IMR-90 (cell line): ENCODE measurements around the gene AMER2.

Experiments
- BHLHE40 ChIP-seq: fragments of 150-350 bp; IDR thresholded peaks from 2 replicates; pipeline ENCODE4 v1.6.1; 2016; ENCODE audit warnings: mild to moderate bottlenecking, low read depth, low read length
- CEBPB ChIP-seq: IDR thresholded peaks from 2 replicates; pipeline ENCODE4 v1.6.1; 2012; ENCODE audit warnings: low read depth, low read length, improper control_type of control experiment
- CHD1 ChIP-seq: IDR thresholded peaks from 2 replicates; pipeline ENCODE4 v1.6.1; 2012; ENCODE audit warnings: low read depth, low read length, improper control_type of control experiment
- CTCF ChIP-seq: conservative IDR thresholded peaks from 2 replicates; pipeline ENCODE4 v1.5.1; 2012; ENCODE audit warnings: mild to moderate bottlenecking, low read depth, low read length, improper control_type of control experiment
- ELK1 ChIP-seq: fragments of 150-350 bp; IDR thresholded peaks from 2 replicates; pipeline ENCODE4 v1.6.1; 2016; ENCODE audit warnings: low read depth, mild to moderate bottlenecking, low read length, moderate library complexity, borderline replicate concordance
- FOS ChIP-seq: fragments of 150-350 bp; IDR thresholded peaks from 2 replicates; pipeline ENCODE4 v1.6.1; 2016; ENCODE audit warnings: low read depth, low read length
- MAFK ChIP-seq: IDR thresholded peaks from 2 replicates; pipeline ENCODE4 v1.6.1; 2012; ENCODE audit warnings: low read depth, low read length, improper control_type of control experiment
- MXI1 ChIP-seq: IDR thresholded peaks from 2 replicates; pipeline ENCODE4 v1.6.1; 2012; ENCODE audit warnings: low read depth, mild to moderate bottlenecking, low read length, moderate library complexity, borderline replicate concordance
- NFE2L2 ChIP-seq: fragments of 150-350 bp; IDR thresholded peaks from 2 replicates; pipeline ENCODE4 v1.6.1; 2016; ENCODE audit warnings: low read depth, mild to moderate bottlenecking, low read length
- POLR2A ChIP-seq: IDR thresholded peaks from 2 replicates; pipeline ENCODE4 v1.6.1; 2012; ENCODE audit warnings: mild to moderate bottlenecking, low read depth, low read length
- RAD21 ChIP-seq: IDR thresholded peaks from 2 replicates; pipeline ENCODE4 v1.6.1; 2012; ENCODE audit warnings: low read length, improper control_type of control experiment
- RFX5 ChIP-seq: IDR thresholded peaks from 2 replicates; pipeline ENCODE4 v1.8.0; 2012; ENCODE audit warnings: low read depth, mild to moderate bottlenecking, low read length, moderate library complexity
- SMC3 ChIP-seq: fragments of 150-350 bp; IDR thresholded peaks from 2 replicates; pipeline ENCODE4 v1.6.1; 2016; ENCODE audit warnings: low read depth, mild to moderate bottlenecking, antibody characterized with exemption, low read length, moderate library complexity
- USF2 ChIP-seq: fragments of 150-350 bp; IDR thresholded peaks from 2 replicates; pipeline ENCODE4 v1.6.1; 2017; ENCODE audit warnings: mild to moderate bottlenecking, antibody characterized with exemption, low read length, low read depth

GRCh38 chr13:25192489-25192888, 20.4 kb upstream of the AMER2 start:
- TF ChIP-seq CTCF (no peak), MAFK (no peak), ELK1 (no peak), MXI1 (no peak), POLR2A (no peak), CHD1 (no peak), FOS (no peak), SMC3 (no peak), BHLHE40 (no peak), USF2 (no peak), RAD21 (no peak), RFX5 (no peak), CEBPB (no peak), NFE2L2 (no peak)
